Cardiac atrium fibroblast (primary cell): ENCODE measurements around the gene UBE2QL1. TPM values are rescaled to one million over a fixed set of nuclear protein-coding genes. Genes with fewer than 3 reads are reported as not detected.

Experiments
- total RNA-seq: library from RNA; depleted of rRNA; stranded (reverse); fragments of >200 nt; gene quantifications from 2 replicates; pipeline ENCODE4 v1.2.3, GENCODE V29; 2015

The UBE2QL1 gene
- total RNA-seq, result not detected in 2 replicates

GRCh38 chr5:6448622-6449464, at the start of gene UBE2QL1:
UBE2QL1 (plus strand) TSS chr5:6448859; CDS start chr5:6448894, 35 bp downstream.

Other genes with a start within 250 kb of the UBE2QL1 start
- gene MED10, start 70.3 kb upstream of the UBE2QL1 start, total RNA-seq, result 22.4 and 22.9 TPM in 2 replicates
- 35.6 and 41.9 TPM in 2 replicates for gene NSUN2, start 184.2 kb downstream of the UBE2QL1 start, total RNA-seq
- gene SRD5A1, start 184.6 kb downstream of the UBE2QL1 start, total RNA-seq, result 7.9 and 9.6 TPM in 2 replicates